A549 (cell line): ENCODE results near the gene TRMU.

Source experiments
- CTCF ChIP-seq: fragments of >200 bp; sonication (Bioruptor Twin); formaldehyde crosslinking; IDR thresholded peaks from 3 replicates; pipeline ENCODE4 v1.5.1; 2016
- EP300 ChIP-seq, 2 experiments: fragments of >200 bp; sonication (Bioruptor Twin); formaldehyde crosslinking; IDR thresholded peaks; 2 replicates in 1 of 2; 3 replicates in 1 of 2; pipeline ENCODE4 v1.6.1; 2016 to 2017
- PBX3 ChIP-seq: IDR thresholded peaks from 2 replicates; pipeline ENCODE4 v1.6.1; 2012
- POLR2A ChIP-seq: IDR thresholded peaks from 2 replicates; pipeline ENCODE4 v1.6.1; 2012; ENCODE audit warnings: mild to moderate bottlenecking, low read length
- ZFP36 ChIP-seq: fragments of 450-650 bp; IDR thresholded peaks from 2 replicates; pipeline ENCODE4 v1.6.1; 2014; ENCODE audit warnings: borderline replicate concordance; ENCODE audit not compliant: partially characterized antibody

- TF ChIP-seq CTCF: no peak
- TF ChIP-seq PBX3: no peak
- no peak for TF ChIP-seq POLR2A
- TF ChIP-seq ZFP36: no peak
- no peak for TF ChIP-seq EP300 (IDR thresholded peaks at IDR 0.05)
Observed at GRCh38 chr22:46406349-46406748, 70.8 kb downstream of the TRMU start.
